GM18511 (cell line): Measurements from ENCODE around the gene FPR1.

Experiments used
- ATAC-seq: cut with Tn5 transposase; IDR thresholded peaks from one replicate; pipeline ENCODE4 v1.9.1; 2021; ENCODE audit warnings: mild to moderate bottlenecking, moderate library complexity; ENCODE audit not compliant: unreplicated experiment

The FPR1 gene, protein sequence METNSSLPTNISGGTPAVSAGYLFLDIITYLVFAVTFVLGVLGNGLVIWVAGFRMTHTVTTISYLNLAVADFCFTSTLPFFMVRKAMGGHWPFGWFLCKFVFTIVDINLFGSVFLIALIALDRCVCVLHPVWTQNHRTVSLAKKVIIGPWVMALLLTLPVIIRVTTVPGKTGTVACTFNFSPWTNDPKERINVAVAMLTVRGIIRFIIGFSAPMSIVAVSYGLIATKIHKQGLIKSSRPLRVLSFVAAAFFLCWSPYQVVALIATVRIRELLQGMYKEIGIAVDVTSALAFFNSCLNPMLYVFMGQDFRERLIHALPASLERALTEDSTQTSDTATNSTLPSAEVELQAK

DNA sequence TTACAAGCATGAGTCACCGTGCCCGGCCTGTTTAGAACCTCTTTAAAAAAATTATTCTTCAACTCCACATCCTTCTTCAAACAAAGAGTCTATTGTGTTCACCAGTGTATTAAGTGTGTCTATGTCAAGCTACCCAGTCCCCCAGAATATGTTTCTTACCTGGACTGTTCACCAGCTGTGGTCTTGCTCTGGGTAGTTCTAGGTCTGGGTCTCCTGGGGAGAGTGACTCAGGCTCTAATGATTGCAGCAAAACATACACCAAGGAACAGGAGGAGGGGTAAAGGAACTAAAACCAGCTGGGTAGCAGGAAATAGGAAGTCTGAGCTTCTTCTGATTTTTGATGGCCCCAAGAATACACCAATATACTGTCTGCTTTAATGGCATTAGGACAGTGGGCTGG, at the start of gene FPR1:
FPR1 (minus strand) TSS at position 224 of the 400 bp plus-strand sequence. CDS start 4,884 bp downstream, outside the sequence.
- ATAC-seq: no peak

DNA sequence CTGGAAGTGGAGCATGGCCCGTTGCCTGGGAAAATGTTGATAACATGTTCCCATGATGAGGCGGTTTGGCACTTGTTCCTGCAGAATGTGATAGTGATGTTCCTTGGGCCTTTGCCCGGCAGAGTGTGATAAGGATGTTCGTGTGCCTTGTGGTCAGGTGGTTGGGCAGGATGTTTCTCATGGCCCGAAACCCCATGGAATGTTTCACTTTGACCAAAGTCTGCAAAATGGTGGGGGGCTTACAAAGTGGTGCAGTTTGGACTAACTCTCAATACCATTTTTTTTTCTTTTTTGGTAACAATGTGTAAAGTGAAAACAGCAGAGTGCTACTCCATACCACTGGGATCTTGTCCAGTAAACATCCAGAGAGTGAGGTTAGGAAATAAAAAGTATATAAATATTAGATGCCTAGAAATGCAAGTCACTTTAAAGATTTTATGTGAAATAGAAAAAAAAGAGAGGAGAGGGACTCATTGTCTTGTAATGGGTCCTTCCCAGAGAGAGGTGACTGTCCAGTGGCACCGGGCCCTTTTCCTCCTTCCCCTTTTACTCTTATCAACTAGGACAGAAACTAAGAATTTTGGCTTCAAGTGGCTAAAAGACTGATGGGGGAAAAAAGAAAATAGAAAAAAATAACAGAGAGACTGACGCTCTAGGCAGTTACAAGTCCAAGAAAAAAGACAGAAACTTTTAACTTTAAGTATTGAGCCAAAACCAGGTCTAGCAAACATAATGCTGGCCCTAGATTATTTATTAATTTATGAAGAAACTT, 49.0 kb upstream of the FPR1 start:
- ATAC-seq: no peak

DNA sequence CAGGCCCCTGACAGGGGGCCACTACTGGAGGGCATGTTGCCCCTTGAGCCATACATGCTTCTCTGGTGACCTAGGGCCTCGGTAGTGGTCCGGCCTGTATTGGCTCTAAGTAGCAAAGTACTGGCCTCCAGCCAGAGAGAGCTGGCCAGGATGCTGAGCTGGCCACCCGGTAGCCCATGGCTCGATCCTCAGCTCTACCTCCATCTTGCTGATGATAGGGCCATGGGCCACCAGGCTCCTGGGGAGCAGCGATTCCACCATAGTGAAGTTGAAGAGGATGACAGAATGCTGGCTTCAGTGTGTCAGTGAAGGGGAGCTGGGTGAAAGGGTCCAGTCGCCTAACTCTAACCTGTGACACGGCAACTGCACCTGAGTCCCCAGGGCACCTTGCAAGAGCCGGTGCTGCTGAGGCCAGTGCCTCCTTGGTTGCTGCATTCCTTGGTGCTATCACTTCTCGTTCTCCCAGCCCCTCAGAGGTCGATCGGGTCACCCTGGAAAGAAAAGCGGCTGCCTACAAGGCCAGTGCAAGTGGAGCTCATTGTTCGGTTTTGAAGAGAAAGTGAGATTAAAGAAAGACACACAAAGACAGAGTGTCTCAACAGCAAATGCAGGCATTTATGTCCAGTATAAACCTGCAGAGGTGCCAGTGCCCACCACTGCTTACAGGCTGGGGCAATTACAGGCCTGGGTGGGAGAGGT, 48.2 kb upstream of the FPR1 start:
- ATAC-seq: no peak

DNA sequence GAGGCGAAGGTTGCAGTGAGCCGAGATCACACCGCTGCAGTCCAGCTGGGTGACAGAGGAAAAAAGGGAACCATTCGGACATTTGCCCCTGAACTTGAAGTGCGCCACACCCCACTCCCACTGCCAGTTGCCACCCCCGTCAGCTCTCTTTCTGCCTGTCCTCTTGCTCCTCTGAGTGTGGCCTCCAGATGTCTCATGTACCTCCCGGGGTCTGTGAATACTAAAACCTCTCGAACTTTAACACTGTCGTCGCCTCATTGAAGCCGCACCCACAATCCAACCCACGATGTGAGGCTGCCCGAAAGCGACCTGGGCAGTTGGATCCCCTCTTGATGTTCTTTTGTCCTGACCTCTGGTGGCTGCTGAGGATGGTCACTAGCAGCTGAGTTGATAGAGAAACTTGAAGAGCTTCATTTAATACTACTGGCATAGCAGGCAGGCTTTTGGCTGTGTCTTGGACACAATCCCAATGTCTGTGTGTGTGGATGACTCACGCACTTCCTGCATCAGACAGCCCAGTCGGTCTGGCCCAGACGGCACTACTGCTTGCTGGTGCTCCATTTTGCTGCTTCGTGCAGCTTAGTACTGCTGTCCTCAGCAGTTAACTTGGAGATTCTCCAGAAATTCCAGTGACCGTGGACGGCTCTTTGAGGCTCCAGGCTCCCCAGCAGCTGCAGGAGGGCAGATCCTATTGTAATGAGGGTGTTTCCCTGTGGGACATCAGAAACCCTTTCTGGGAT, 47.5 kb upstream of the FPR1 start:
- ATAC-seq: no peak

DNA sequence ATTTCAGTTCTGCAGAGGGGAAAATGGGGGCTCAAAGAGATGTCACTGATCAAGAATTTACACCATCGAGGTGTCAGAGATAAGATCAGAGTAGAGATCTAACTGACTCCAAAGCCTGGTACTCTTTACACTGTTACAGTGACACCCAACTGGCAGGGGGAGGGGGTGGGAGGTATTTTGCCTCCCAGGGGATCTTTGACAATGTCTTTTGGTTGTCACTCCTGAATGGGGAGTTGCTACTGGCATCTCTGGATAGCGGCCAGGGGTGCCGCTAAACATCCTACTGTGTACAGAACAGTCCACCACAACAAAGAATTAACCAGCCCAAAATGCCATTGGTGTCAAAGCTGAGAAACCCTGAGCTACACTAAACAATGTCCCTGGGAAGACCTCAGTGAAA, 46.4 kb upstream of the FPR1 start:
- ATAC-seq: no peak

DNA sequence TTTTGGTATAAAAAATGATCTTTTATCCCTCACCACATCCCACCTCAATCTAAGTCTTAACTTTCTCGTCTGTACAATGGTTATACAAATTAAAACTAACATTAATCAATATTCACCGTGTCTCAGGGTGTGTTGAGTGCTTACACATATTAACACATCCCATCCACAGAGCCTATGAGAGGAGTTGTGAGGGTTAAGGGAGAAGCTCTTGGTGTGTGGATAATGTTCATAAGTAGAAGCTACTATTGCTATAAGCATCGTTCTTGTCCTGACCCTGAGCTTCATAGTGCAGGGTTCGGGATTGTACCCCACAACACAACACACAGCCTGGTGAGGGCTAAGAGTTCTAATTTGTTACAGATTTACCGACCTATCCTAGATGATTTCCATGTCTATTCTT, 45.8 kb upstream of the FPR1 start:
- no peak for ATAC-seq

DNA sequence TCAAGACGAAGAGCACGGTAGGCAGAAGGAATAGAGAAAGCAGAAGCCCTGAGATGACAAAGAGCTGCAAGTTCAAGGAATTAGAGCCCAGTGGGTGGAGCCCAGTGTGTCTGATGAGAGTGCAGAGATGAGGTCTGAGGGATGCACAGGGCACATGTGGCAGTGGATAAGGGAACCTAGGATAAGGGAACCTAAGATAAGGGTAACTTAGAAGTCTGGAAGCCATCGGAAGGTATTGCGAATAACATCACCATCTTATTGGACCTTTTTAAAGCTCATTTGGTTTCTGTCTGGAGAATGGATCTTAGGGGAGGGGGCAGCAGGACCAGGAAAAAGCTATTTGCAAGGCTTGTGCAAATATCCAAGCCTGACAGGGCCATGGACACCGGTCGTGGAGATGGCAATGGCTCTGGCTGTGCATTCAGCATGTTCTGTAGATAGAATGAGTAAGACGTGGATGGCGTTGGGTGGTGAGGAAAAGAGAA, 44.6 kb upstream of the FPR1 start:
- ATAC-seq: no peak

DNA sequence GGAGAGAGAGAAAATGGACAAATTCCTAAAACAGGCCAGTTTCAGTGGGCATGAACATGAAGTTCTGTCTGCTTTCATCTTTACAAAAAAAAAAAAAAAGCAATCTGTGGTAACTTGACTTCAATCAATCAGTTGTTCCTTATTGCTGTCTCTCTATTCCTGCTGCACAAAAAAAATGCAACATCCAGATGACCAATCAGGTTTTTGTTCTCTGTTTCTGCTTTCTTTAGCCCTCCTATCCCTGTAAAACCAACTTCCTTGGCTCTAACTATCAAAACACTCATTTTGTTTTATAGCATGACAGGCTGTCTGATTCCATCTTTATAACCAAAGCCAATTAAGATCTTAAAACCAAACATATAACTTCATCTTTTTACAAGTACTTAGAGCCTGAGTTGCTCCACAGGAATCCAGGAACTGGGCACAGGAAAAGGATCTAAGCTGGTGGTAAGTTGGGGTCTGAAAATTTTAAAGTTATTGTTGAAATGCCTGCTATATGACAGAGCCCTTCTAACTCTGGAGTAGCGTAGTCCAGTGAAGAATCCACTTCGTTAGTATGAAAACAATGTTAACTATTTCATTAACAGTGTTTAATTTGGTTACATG, 43.3 kb upstream of the FPR1 start, which contains the start of gene FPR3:
FPR3 (plus strand) TSS at position 273 of the 606 bp plus-strand sequence. CDS start 28,592 bp downstream, outside the sequence.
- no peak for ATAC-seq

DNA sequence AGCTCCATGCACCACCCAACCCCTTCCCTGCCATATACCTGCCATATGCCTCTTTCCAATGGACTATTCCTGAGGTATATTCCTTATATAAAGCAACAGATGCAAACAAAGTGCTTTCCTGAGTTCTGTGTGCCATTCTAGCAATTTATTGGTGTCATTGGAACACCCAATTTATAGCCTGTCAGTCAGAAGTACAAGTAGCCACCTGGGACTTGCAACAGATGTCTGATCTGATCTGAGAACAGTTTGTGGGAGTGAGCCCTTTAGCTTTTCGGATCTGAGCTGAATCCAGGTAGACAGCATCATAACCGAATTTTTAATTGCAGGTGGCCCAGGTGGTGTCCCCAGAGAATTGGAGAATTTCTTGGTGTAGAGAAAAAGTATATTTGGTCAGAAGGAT, 42.3 kb upstream of the FPR1 start:
- no peak for ATAC-seq

DNA sequence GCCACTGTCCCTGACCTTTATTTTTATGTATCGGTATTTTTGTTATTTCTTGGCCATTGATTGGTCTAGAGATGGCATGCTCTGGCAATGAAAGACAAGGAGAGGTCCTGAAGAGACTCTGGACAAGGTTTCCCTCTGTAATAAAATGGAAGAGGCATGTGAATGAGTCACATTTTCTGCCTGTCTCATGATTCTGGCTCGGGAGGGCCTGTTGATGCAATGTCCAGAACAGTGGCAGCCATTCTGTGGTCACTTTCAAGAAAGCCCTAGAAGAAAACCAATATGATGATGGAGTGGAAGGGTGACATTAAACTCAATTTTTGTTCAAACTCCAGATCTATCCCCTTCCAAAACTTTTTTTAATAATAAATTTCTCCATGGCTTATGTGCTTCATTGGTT, 41.3 kb upstream of the FPR1 start:
- ATAC-seq: no peak

DNA sequence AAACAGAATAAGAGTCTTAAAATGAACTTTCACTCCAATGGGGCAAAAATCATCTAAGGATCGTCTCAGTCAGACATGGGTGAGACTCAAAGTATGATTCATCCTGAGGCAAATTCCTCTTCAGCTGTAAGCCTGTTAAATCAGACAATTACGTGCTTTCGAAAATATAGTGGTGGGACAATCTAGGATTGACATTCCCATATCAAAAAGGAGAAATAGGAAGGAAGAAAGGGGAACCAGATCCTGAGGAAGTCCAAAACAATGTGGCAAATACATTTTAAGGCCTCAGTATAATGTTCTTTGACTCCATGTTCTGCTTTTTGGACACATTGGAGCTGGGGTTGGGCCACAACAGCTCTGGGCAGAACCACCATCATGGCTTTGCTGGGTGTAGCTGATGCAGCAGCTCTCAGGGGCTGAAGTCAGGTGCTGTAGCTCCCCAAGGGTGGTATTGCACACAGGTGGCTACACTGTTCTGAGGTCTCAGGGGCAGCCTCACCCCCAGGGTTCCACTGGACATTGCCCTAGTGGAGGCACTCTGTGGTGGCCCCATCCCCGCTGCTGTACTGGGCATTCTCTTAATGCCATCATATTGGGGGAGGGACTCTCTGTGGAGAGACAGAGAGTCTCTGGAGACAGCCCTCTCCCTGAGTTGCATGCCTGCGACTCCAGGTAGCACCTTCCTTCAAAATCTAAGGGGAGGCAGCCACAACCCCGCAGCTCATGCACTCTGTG, 37.5 kb upstream of the FPR1 start:
- no peak for ATAC-seq

DNA sequence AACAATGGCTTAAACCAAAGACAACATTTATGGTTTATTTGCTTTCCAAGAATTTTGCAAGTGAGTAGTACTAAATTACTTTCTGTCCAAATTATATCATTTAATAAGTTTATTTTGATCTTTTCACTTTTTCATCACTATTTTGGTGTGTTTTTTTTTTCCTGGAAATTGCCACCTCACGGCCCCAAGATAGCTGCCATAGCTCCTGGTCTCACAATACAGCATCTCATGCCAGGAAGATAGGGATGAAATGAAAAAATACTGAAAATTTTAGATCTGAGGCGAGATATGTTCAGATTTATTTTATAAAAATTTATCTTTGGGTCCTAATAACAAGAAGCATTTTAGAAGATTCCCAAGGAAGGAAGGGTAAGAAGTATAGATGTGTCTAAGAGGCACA, 36.4 kb upstream of the FPR1 start:
- ATAC-seq: no peak

DNA sequence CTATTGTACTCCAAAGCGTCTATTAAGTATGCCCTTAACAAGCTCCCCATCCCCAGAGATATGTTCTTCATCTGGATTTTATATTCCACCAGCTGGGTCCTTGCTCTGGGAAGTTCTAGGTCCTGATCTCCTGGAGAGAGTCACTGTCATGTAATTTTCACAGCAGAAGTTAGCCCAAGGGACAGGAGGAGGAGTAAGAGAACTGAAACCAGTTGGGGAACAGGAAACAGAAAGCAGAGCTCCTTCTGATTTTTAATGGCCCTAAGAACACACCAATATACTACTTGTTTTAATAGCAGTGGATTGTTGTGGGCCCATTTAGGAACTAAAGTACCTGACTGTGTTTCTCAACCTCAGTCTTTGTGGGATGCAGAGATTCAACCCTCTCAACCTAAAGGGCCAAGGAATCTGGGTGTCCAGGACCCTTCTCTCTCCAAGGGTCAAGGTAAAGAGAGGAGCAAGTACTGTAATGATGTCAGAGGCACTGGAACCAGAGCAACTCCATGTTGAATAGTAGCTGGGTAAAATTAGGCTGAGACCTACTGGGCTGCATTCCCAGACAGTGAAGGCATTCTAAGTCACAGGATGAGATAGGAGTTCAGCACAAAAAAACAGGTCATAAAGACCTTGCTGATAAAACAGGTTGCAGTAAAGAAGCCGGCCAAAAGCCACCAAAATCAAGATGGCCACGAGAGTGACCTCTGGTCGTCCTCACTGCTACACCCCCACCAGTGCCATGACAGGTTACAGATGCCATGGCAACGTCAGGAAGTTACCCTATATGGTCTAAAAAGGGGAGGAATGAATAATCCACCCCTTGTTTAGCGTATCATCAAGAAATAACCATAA, 35.2 kb upstream of the FPR1 start:
- no peak for ATAC-seq

DNA sequence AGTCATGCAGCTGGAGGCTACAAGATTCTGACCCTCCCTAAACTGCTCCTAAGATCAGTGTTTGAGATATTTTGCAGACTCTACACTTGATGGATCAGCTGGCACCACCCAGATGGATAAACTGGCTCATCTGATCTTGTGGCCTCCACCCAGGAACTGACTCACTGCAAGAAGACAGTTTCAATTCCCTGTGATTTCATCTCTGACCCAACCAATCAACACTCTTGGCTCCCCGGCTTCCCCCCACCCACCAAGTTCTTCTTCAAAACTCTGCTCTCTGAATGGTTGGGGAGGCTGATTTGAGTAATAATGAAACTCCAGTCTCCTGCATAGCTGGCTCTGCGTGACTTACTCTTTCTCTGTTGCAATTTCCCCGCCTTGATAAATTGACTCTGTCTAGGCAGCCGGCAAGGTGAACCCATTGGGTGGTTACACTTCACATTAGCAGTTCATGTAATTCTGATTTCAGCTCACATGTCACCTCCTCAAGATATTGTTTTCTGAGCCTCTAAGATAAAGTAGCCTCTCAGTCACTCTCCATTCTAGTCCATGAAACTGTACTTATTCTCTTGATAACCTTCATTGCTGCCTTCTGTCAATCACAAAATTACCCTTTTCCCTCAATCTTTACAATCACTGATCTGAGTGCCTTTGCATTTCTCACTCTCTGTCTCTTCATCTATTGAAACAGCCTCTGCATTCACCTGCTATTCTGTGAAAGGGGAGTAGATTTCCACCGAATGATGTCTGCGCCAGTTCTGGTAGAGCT, 33.4 kb upstream of the FPR1 start:
- ATAC-seq: no peak

DNA sequence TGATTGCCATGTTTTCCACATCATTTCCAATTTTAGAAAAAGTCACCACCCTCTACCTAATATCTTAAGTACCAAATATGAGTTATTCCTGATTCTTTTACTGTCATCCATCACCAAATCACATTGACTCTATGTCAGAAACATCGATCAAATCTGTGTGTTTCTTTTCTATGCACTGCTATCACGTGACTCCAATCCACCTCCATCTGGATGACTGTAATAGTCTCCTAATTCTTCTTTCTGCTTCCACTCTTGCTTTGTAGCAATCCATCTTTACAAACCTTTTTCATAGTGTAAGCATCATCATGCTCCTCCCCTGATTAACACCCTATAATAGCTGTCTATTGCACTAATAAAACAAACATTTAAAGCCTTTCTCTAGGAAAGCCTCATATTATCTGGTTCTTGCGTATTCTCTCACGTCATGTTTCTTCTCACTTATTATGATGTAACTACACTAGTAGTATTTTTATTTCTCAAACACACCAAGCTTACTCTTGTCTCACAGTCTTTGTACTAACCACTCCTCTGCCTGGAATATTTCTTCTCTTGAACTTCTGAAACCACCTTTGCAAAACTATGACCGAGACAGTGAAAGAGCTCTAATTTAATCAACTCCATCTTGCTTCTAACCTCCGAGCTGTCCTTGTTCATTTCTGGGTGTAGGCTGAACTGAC, 32.6 kb upstream of the FPR1 start:
- no peak for ATAC-seq

DNA sequence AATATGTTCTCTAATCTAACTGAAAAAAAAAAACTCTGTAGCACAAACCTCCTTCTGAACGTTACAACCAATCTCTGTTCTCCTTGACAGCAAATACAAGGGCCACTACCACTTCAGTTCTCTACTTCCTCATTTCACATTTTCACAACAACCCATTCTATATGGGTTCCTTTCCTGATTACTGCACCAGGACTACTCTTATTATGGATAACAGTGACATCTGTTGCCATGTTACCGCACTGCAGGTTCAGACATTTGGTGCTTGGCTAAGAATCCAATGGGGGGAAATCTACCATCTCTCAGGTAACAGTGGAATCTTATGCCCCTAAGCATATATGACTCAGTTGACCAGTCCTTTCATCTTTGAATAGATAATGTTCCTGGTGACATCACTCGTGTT, 31.7 kb upstream of the FPR1 start:
- ATAC-seq: no peak

DNA sequence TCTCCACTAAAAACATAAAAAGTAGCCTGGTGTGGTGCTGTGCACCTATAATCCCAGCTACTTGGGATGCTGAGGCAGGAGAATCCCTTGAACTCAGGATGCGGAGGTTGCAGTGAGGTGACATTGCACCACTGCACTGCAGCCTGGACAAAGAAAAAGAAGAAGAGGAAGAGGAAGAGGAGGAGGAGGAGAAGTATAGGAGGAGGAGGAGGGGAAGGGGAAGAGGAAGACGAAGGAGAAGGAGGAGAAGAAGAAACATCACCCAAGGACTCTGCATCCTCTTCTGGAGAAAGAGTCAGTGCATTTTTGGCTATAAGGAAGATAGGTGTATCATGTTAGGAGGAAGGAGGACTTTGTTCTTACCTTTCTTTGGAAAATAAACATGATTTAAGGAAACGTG, 30.3 kb upstream of the FPR1 start:
- ATAC-seq: no peak

DNA sequence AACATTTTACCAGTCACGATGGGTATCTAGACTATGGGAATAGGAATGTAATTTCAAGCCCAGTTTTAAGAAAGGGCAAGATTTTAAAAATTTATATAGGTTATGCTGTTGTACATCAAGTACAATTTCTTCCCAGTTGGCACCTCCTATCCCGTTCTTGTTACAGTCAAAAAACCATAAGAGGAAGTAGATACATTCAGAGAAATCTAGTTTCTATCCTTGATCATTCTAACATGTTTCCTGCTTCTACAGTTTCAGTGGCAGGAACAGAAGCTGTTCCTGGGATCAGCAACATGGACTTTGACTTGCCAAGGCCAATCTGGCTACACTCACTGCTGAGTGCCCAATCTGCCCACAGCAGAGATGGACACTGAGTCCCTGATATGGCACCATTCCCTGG, 28.6 kb upstream of the FPR1 start:
- ATAC-seq: no peak
